ENCODE measurements around the gene UBE2G1.

DNA sequence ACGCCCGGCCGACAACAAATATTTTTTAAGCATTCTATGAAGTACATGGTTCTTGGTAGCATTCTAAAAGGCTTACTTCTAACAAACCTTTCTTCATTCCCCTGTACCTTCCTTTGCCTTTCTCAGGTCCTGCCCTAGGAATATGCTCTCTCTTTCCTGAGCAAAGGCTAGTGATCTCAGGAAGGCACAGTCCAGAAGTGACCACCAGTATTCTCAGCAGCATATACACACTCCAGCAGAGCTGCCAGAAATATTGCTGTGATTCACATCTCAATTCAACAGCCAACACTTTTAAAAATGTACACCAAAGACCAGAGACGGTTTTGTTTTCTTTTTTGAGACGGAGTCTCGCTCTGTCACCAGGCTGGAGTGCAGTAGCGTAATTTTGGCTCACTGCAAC is 61.3 kb downstream of the UBE2G1 start:
- TF ChIP-seq POLR2A (IDR thresholded peaks at IDR 0.05; ENCODE audit: borderline replicate concordance, extremely low read depth, insufficient read depth, insufficient read length) (no peak), ZFX (IDR thresholded peaks at IDR 0.05) (no peak), SP1 (IDR thresholded peaks at IDR 0.05; ENCODE audit: low read depth) (no peak), POLR2AphosphoS5 (IDR thresholded peaks at IDR 0.05; ENCODE audit: low read depth, low read length) (no peak), TCF7L2 (IDR thresholded peaks at IDR 0.05; ENCODE audit: borderline replicate concordance, extremely low read depth, insufficient read depth, insufficient read length) (no peak), ATF3 (IDR thresholded peaks at IDR 0.05) (no peak), MAX (IDR thresholded peaks at IDR 0.05) (no peak), EZH2phosphoT487 (IDR thresholded peaks at IDR 0.05; ENCODE audit: borderline replicate concordance) (no peak), YY1 (IDR thresholded peaks at IDR 0.05; ENCODE audit: extremely low read depth, insufficient replicate concordance, low read depth, low read length) (no peak), CTCF (IDR thresholded peaks at IDR 0.05 in 2 of 3, conservative IDR thresholded peaks at IDR 0.05 in 1 of 3; ENCODE audit: borderline replicate concordance in 1 of 3, insufficient read depth in 1 of 3, low read depth in 2 of 3, low read length in 2 of 3) (no peak), JUND (IDR thresholded peaks at IDR 0.05) (no peak)
- TF ChIP-seq, protein P1, sequence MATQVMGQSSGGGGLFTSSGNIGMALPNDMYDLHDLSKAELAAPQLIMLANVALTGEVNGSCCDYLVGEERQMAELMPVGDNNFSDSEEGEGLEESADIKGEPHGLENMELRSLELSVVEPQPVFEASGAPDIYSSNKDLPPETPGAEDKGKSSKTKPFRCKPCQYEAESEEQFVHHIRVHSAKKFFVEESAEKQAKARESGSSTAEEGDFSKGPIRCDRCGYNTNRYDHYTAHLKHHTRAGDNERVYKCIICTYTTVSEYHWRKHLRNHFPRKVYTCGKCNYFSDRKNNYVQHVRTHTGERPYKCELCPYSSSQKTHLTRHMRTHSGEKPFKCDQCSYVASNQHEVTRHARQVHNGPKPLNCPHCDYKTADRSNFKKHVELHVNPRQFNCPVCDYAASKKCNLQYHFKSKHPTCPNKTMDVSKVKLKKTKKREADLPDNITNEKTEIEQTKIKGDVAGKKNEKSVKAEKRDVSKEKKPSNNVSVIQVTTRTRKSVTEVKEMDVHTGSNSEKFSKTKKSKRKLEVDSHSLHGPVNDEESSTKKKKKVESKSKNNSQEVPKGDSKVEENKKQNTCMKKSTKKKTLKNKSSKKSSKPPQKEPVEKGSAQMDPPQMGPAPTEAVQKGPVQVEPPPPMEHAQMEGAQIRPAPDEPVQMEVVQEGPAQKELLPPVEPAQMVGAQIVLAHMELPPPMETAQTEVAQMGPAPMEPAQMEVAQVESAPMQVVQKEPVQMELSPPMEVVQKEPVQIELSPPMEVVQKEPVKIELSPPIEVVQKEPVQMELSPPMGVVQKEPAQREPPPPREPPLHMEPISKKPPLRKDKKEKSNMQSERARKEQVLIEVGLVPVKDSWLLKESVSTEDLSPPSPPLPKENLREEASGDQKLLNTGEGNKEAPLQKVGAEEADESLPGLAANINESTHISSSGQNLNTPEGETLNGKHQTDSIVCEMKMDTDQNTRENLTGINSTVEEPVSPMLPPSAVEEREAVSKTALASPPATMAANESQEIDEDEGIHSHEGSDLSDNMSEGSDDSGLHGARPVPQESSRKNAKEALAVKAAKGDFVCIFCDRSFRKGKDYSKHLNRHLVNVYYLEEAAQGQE (IDR thresholded peaks at IDR 0.05; ENCODE audit: low read depth), result no peak

Data from HCT116 (cell line).